SU-DHL-6 (cell line): ENCODE data around the gene ANXA11.

Experiments
- CTCF ChIP-seq: fragments of 200-600 bp; sonication (generic); IDR thresholded peaks from one replicate; pipeline ENCODE4 v1.5.1; 2017; ENCODE audit warnings: antibody characterized with exemption, mild to moderate bottlenecking, low read length, moderate library complexity; ENCODE audit not compliant: insufficient read depth, poor library complexity, severe bottlenecking
- EZH2phosphoT487 ChIP-seq: fragments of 200-600 bp; sonication (generic), shearing (Covaris generic); conservative IDR thresholded peaks from 2 replicates; pipeline ENCODE4 v1.6.1; 2018; ENCODE audit warnings: mild to moderate bottlenecking, antibody characterized with exemption, low read length, moderate library complexity, mixed read lengths

DNA sequence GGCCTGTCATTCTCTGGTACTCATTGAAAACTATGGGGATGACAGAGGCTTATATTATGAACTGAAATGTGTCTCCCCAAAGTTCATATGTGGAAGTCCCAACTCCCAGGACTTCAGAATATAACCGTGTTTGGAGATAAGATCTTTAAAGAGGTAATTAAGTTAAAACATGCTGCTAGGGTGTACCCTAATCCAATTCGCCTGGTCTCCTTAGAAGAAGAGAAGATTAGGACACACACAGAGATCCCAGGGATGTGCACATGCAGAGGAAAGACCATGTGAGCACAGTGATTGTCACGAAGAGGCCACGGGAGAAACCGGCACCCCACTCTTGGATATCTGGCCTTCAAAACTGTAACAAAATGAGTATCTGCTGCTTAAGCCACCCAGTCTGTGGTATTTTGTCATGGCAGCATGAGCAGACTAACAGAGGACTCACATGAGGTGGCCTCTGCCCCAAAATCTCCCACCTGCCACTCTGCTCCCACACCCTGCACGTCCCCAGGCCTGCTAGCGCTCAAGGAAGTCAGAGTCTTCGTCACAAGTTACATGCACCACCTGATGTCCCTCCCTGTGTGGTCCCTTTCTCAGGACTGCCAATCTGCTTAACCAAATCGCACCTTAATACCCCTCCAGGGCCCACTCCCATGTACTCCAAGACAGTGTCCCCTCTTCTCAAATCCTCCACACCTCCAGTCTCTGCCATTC is 46.0 kb downstream of the ANXA11 start:
- TF ChIP-seq CTCF: no peak
- no peak for TF ChIP-seq EZH2phosphoT487
